HepG2 (cell line): ENCODE results near the gene RABL6. TPM values are rescaled to one million over a fixed set of nuclear protein-coding genes. Genes with fewer than 3 reads are reported as not detected.

Experiments
- HMGA1 ChIP-seq: sonication (generic); formaldehyde crosslinking; conservative IDR thresholded peaks from 2 replicates; pipeline ENCODE4 v1.4.0; 2020; ENCODE audit warnings: missing genetic modification reagents
- HNRNPH1 ChIP-seq: fragments of 200-400 bp; formaldehyde crosslinking; optimal IDR thresholded peaks from 2 replicates; pipeline ENCODE3; 2017; ENCODE audit warnings: mild to moderate bottlenecking, low read depth, low read length
- HOXD1 ChIP-seq: sonication (generic); formaldehyde crosslinking; IDR thresholded peaks from 2 replicates; pipeline ENCODE4 v1.5.0; 2020; ENCODE audit warnings: missing genetic modification reagents
- KAT7 ChIP-seq: IDR thresholded peaks from 2 replicates; pipeline ENCODE4 v1.6.1; 2018; ENCODE audit warnings: borderline replicate concordance, missing compliant biosample characterization
- KMT2B ChIP-seq: IDR thresholded peaks from 2 replicates; pipeline ENCODE4 v1.6.1; 2016; ENCODE audit warnings: missing genetic modification reagents, missing compliant biosample characterization
- MBD4 ChIP-seq: IDR thresholded peaks from 2 replicates; pipeline ENCODE4 v1.6.1; 2012; ENCODE audit warnings: low read length, inconsistent platforms, borderline replicate concordance
- PRPF4 ChIP-seq: fragments of 200-400 bp; formaldehyde crosslinking; IDR thresholded peaks from 2 replicates; pipeline ENCODE4 v1.6.1; 2016; ENCODE audit warnings: low read length, low read depth; ENCODE audit not compliant: poor library complexity, severe bottlenecking
- SALL2 ChIP-seq: sonication (generic); formaldehyde crosslinking; IDR thresholded peaks from 2 replicates; pipeline ENCODE4 v1.8.1; 2023; ENCODE audit warnings: mild to moderate bottlenecking, missing genetic modification reagents, inconsistent platforms
- SNAPC2 ChIP-seq: sonication (generic); formaldehyde crosslinking; IDR thresholded peaks from 2 replicates; pipeline ENCODE4 v1.8.1; 2022; ENCODE audit warnings: mild to moderate bottlenecking, missing genetic modification reagents
- ZFX ChIP-seq: sonication (generic); formaldehyde crosslinking; IDR thresholded peaks from 2 replicates; pipeline ENCODE4 v1.4.0; 2020; ENCODE audit warnings: mild to moderate bottlenecking, low read depth, missing genetic modification reagents, moderate library complexity
- ZNF224 ChIP-seq: sonication (generic); formaldehyde crosslinking; IDR thresholded peaks from 2 replicates; pipeline ENCODE4 v1.5.0; 2020; ENCODE audit warnings: mild to moderate bottlenecking, missing genetic modification reagents
- ZNF460 ChIP-seq: sonication (generic); formaldehyde crosslinking; IDR thresholded peaks from 2 replicates; pipeline ENCODE4 v1.5.1; 2020; ENCODE audit warnings: missing genetic modification reagents, mild to moderate bottlenecking, borderline replicate concordance
- ZNF615 ChIP-seq: sonication (generic); formaldehyde crosslinking; IDR thresholded peaks from 2 replicates; pipeline ENCODE4 v1.5.0; 2020; ENCODE audit warnings: mild to moderate bottlenecking, missing genetic modification reagents, borderline replicate concordance
- ZNF768 ChIP-seq: sonication (generic); formaldehyde crosslinking; IDR thresholded peaks from 2 replicates; pipeline ENCODE4 v1.4.0; 2020; ENCODE audit warnings: missing genetic modification reagents
- ZSCAN12 ChIP-seq: sonication (generic); formaldehyde crosslinking; IDR thresholded peaks from 2 replicates; pipeline ENCODE4 v1.9.0; 2021; ENCODE audit warnings: mild to moderate bottlenecking, missing genetic modification reagents
- polyA plus RNA-seq, 8 experiments: library from polyadenylated mRNA; depleted of rRNA in 3 of 8; stranded (reverse) in 7 of 8; unstranded in 1 of 8; fragments of >200 nt; fragmentation: Illumina TruSeq in 4 of 8; extraction: Trizol in 4 of 8; gene quantifications; 2 replicates each; pipeline versions ENCODE4 v1.2.1 to v1.2.3, GENCODE V29; 2011 to 2016; ENCODE audit warnings: low read depth in 4 of 8, missing spikeins in 1 of 8, mixed read lengths in 1 of 8; ENCODE audit not compliant: insufficient read depth in 1 of 8
- total RNA-seq, 5 experiments: library from RNA; depleted of rRNA; stranded (reverse); fragments of >200 nt; fragmentation: Illumina TruSeq; extraction: Trizol; gene quantifications; 2 replicates each; pipeline ENCODE4 v1.2.3, GENCODE V29; 2016; ENCODE audit warnings: low read depth in 1 of 5
- TF ChIP-seq, protein P1 (sequence below): sonication (generic); formaldehyde crosslinking; IDR thresholded peaks from 2 replicates; pipeline ENCODE4 v1.5.0; 2020; ENCODE audit warnings: missing genetic modification reagents
- TF ChIP-seq, protein P2 (sequence below): sonication (generic); formaldehyde crosslinking; IDR thresholded peaks from 2 replicates; pipeline ENCODE4 v1.4.0; 2020; ENCODE audit warnings: missing genetic modification reagents
- TF ChIP-seq, protein P3 (sequence below): sonication (generic); formaldehyde crosslinking; IDR thresholded peaks from 2 replicates; pipeline ENCODE4 v1.5.1; 2020; ENCODE audit warnings: mild to moderate bottlenecking, missing genetic modification reagents, borderline replicate concordance

The RABL6 gene
- total and polyA plus RNA-seq, 2 of the 13 experiments (the other 11 are each of a cell fraction or from before 2014, with no cell fraction given) = 81.5 to 125 TPM

DNA sequence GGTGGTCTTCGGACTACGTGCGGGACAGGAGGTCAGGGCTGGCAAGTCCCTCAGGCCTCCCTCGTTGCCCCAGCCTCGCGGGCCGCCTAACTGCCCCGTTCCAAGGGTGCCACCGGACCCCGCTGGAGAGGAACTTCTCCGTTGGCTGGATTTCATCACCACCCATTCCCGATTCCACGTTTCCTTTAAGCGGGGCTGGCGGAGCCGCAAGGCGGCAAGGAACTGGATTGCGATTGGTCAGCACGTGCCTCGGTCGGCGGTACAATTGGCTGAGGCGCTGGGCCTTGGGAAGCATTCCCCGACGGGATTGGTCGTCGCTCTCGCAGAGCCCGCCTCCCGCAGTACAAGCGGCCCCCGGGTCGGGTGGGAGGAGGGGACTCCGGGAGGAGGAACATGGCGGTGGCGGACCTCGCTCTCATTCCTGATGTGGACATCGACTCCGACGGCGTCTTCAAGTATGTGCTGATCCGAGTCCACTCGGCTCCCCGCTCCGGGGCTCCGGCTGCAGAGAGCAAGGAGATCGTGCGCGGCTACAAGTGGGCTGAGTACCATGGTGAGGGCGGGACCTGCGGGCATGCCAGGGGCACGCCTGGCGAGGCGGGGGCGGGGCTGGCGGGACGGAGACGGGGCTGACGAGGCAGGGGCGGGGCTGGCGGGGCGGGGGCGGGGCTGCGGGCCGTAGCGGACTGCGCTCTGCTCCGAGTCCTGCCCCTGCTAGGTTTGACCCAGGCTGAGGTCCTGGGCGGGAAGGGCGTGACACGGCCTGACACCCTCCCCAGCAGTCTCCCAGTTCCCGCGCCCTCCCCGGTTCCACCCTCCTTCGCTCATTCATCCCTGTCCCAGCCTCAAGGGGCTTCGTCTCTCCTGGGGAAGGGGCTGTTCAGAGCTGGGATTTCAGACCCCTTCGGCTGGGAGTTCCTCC, 41.6 kb downstream of the RABL6 start, which contains the start of gene PHPT1 (continued):
- no peak for TF ChIP-seq ZSCAN12 (CRISPR knock-in tag)
- TF ChIP-seq ZNF224 = no peak
- TF ChIP-seq SNAPC2 (CRISPR knock-in tag) = peak; percentile 69; the same call in 1 of the 2 replicates
- TF ChIP-seq ZNF615 (CRISPR knock-in tag) = no peak
- peak; percentile 81; the same call in 1 of the 2 replicates for TF ChIP-seq HOXD1 (CRISPR knock-in tag)
- TF ChIP-seq, protein P1, sequence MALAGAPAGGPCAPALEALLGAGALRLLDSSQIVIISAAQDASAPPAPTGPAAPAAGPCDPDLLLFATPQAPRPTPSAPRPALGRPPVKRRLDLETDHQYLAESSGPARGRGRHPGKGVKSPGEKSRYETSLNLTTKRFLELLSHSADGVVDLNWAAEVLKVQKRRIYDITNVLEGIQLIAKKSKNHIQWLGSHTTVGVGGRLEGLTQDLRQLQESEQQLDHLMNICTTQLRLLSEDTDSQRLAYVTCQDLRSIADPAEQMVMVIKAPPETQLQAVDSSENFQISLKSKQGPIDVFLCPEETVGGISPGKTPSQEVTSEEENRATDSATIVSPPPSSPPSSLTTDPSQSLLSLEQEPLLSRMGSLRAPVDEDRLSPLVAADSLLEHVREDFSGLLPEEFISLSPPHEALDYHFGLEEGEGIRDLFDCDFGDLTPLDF (CRISPR knock-in tag) = peak; percentile 86
- TF ChIP-seq KAT7 (CRISPR knock-in tag) = no peak
- TF ChIP-seq MBD4 = no peak
- 0 out of 2 replicates have a peak, but pooled peaks have one; percentile 43 for TF ChIP-seq KMT2B (CRISPR knock-in tag)
- TF ChIP-seq HNRNPH1 = peak; percentile 74
- 0 out of 2 replicates have a peak, but pooled peaks have one; percentile 5 for TF ChIP-seq ZFX (CRISPR knock-in tag)
- TF ChIP-seq, protein P2, sequence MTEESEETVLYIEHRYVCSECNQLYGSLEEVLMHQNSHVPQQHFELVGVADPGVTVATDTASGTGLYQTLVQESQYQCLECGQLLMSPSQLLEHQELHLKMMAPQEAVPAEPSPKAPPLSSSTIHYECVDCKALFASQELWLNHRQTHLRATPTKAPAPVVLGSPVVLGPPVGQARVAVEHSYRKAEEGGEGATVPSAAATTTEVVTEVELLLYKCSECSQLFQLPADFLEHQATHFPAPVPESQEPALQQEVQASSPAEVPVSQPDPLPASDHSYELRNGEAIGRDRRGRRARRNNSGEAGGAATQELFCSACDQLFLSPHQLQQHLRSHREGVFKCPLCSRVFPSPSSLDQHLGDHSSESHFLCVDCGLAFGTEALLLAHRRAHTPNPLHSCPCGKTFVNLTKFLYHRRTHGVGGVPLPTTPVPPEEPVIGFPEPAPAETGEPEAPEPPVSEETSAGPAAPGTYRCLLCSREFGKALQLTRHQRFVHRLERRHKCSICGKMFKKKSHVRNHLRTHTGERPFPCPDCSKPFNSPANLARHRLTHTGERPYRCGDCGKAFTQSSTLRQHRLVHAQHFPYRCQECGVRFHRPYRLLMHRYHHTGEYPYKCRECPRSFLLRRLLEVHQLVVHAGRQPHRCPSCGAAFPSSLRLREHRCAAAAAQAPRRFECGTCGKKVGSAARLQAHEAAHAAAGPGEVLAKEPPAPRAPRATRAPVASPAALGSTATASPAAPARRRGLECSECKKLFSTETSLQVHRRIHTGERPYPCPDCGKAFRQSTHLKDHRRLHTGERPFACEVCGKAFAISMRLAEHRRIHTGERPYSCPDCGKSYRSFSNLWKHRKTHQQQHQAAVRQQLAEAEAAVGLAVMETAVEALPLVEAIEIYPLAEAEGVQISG = peak; percentile 49
- no peak for TF ChIP-seq ZNF460 (CRISPR knock-in tag)
- peak; percentile 55; the same call in 1 of the 2 replicates for TF ChIP-seq SALL2 (CRISPR knock-in tag)
- TF ChIP-seq PRPF4 = no peak
- TF ChIP-seq HMGA1 = no peak
- TF ChIP-seq, protein P3, sequence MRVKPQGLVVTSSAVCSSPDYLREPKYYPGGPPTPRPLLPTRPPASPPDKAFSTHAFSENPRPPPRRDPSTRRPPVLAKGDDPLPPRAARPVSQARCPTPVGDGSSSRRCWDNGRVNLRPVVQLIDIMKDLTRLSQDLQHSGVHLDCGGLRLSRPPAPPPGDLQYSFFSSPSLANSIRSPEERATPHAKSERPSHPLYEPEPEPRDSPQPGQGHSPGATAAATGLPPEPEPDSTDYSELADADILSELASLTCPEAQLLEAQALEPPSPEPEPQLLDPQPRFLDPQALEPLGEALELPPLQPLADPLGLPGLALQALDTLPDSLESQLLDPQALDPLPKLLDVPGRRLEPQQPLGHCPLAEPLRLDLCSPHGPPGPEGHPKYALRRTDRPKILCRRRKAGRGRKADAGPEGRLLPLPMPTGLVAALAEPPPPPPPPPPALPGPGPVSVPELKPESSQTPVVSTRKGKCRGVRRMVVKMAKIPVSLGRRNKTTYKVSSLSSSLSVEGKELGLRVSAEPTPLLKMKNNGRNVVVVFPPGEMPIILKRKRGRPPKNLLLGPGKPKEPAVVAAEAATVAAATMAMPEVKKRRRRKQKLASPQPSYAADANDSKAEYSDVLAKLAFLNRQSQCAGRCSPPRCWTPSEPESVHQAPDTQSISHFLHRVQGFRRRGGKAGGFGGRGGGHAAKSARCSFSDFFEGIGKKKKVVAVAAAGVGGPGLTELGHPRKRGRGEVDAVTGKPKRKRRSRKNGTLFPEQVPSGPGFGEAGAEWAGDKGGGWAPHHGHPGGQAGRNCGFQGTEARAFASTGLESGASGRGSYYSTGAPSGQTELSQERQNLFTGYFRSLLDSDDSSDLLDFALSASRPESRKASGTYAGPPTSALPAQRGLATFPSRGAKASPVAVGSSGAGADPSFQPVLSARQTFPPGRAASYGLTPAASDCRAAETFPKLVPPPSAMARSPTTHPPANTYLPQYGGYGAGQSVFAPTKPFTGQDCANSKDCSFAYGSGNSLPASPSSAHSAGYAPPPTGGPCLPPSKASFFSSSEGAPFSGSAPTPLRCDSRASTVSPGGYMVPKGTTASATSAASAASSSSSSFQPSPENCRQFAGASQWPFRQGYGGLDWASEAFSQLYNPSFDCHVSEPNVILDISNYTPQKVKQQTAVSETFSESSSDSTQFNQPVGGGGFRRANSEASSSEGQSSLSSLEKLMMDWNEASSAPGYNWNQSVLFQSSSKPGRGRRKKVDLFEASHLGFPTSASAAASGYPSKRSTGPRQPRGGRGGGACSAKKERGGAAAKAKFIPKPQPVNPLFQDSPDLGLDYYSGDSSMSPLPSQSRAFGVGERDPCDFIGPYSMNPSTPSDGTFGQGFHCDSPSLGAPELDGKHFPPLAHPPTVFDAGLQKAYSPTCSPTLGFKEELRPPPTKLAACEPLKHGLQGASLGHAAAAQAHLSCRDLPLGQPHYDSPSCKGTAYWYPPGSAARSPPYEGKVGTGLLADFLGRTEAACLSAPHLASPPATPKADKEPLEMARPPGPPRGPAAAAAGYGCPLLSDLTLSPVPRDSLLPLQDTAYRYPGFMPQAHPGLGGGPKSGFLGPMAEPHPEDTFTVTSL (CRISPR knock-in tag) = 0 out of 2 replicates have a peak, but pooled peaks have one; percentile 46
- TF ChIP-seq ZNF768 (CRISPR knock-in tag) = peak; percentile 36; the same call in 1 of the 2 replicates
